HS-27A (cell line): ENCODE measurements around the gene FAM181B.
A peak's percentile ranks its signal among the peaks of the same experiment; 100 is the strongest.

ENCODE experiments used
- DNase-seq: peaks from one replicate; pipeline ENCODE4 v3.0.0-alpha.2; 2012; ENCODE audit warnings: low read depth, missing footprints

Gene FAM181B

DNA sequence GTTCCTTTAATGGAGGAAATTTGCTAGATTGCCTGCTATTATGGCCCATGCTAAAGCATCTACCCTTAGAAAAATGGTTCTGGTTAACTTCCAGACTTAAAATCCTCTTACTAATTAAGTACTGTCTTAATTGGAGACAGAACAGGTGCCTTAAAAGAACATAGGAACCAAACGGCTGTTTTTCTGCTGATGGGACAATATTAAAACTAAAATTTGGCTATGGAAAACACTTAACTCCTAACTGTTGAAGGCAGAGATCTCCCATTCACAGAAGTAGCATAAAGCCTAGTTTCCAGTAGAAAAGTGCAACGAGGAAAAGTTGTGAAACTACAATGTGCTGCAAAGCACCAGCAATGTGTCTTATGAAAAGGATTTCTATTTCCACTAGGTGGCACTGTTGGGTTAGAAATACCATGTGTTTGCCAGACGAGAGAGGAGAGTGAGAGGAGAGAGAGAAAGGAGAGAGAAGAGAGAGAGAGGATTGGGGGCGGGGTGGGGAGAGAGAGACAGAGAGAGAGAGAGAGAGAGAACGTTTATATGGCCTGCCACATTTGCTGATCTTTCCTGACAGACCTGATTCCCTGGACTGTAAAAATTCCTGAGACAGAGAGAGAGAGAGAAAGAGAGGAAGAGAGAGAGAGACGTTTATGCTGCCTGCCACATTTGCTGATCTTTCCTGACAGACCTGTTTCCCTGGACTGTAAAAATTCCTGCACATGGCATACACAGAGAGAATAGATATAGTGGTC, 51.5 kb downstream of the FAM181B start:
- DNase-seq = peak; percentile 35

GRCh38 chr11:82680252-82680651, 53.4 kb downstream of the FAM181B start:
- DNase-seq = no peak
